GM18520 (cell line): ENCODE results near the gene STAC3.
A peak's percentile ranks its signal among the peaks of the same experiment; 100 is the strongest.
"Not testable (repeated sequence)": the region's sequence is repeated elsewhere in the genome, so short reads cannot be mapped to it uniquely, and the experiment has no call there.

Source experiments
- ATAC-seq: cut with Tn5 transposase; IDR thresholded peaks from one replicate; pipeline ENCODE4 v1.9.1; 2021; ENCODE audit not compliant: unreplicated experiment

STAC3 gene

GRCh38 chr12:57250956-57251355 is at the start of gene STAC3:
Gene STAC3, minus strand, starts transcription at chr12:57251187. Its CDS starts 1,551 bp downstream, at chr12:57249636.
- no peak for ATAC-seq

DNA sequence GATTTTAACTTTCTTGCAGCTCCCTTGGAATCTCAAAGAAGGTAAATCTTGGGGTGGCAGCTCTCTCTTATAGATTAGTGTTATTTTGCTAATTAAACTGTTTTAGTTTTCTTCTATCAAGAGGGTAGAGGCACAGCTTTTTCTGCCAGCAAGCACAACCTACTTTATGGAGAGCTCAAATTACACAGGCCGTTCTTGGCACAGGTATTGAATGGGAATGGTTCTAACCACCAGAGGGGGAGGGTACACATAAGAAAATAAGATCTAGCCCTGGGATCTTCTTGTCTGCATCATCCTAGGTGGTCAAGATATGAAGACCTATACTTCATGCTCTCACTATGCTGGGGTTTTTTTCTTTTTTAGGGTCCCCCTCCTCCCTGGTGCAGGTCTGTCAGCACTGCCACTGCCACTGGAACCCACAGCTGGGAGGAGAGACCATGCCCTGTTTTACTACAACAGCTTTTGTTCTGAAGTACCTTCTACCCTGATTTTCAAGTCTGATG is 48.6 kb upstream of the STAC3 start:
- ATAC-seq, result no peak

DNA sequence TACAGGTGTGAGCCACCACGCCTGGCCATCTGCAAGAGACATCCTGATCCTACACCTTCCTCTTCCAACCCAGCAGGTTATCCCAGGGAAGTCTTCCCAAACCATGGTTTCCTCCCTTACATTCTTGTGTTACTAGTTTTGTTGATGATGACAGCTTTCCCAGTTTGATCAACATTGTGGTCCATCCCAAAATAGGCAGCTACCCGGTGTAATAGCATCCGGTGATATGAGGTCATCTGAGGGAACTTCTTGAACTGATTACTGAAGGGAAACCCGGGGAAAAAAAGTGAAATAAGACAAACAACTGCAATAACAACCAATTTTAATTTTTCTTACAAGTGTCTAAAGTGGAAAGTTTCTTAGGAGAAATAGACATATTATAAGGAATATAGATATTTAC is 45.3 kb upstream of the STAC3 start:
- ATAC-seq, result no peak

- ATAC-seq, result not testable (repeated sequence)
Observed at GRCh38 chr12:57282073-57282472, 31.1 kb upstream of the STAC3 start.

DNA sequence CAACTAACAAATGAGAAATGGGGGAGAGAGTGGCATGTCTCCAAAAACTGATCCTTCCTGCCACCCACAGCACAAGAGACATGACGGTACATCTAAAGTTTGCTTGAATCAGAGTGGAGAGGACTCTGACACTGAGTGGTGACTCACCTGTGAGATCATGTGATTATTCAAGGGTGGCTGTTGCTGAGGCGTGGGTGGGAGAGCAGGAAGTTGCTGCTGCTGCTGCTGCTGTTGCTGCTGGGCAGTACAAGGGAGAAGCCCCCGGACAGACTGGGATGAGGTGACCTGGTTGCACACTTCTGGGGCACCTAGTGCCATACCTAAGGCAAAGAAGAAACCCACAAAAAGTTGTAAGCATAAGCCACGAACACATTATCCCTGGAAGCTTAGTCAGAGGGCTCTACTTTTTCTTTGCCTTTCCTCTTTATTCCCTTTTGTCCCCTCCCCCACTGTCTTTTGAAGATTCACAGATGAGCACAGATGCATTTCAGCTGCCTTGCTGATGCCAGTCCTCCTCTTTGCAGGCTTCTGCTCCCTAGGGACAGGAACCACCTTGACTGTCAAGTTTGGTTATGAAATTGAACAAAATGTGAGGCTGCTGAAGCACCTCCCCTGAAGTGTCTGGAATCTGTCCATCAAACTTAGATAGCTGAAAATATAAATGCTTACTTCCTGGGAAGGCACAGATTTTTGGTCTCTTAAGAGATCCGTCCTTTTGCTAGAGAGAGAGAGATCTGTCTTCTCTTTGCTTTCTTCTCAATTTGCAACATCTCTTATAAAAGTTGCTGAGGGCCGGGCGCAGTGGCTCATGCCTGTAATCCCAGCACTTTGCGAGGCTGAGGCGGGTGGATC is 29.4 kb upstream of the STAC3 start:
- peak; percentile 80 for ATAC-seq

- ATAC-seq, result no peak
Observed at GRCh38 chr12:57278465-57279381, 27.7 kb upstream of the STAC3 start.

DNA sequence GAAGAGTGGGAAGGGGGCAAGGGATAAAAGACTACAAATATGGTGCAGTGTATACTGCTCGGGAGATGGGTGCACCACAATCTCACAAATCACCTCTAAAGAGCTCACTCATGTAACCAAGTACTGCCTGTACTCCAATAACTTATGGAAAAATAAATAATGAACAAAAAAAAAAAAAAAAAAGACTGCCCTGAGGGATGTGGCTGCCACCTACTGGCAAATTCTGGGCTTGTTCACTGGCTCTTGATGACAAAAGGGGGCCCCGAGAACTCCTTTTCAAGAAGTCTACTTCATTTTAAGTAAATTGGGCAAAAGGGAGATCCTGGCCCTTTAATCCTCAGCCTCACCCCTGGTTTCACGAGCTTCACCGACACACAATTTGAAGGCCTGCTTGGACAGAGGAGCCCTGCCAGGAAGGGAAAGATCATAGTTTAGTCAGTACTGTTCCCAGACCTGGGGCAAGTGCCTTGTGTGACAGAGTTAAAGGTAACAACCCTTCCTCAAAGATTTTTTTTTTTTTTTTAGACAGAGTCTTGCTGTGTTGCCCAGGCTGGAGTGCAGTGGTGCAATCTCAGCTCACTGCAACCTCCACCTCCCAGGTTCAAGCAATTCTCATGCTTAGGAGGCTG is 26.1 kb upstream of the STAC3 start:
- ATAC-seq, result no peak

GRCh38 chr12:57276233-57276632 is 25.2 kb upstream of the STAC3 start:
- ATAC-seq, result not testable (repeated sequence)

- no peak for ATAC-seq
Observed at GRCh38 chr12:57273516-57273915, 22.5 kb upstream of the STAC3 start.

DNA sequence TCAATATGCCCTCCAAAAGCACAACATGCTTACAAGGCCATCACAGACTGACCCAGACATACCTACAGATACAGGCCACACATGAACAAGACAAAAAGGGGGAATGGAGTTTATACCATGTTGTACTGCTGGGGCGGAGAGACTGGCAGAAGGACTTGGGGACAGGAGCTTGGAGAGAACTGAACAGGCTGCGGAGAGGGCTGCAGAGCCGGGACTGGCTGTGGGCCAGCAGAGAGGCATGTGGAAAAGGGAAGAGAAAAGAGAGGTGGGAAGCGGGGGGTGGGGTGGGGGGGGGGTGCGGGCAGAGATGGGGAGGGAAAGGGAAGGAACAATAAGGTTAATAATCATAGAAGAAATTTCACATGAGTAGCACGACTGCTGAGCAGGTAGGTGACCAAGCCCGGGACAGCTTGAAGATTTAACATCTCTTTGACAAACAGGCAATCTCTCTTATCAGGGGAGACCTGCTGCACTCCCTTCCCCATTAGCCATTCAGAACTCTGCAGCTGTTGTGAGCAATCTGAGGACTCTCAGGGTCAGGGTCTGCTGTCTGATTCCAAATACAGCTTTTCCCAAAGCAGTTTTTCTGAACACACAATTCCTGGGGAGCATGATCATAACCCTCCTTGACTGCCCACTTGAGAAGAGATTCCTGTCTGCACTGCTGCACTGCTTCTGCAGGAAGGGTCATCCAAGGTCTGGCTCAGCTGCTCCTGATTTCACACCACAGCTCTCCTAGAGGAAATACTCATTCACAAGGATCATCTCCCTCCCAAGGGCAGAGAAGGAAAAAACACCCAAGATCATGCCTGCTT is 21.6 kb upstream of the STAC3 start:
- no peak for ATAC-seq

DNA sequence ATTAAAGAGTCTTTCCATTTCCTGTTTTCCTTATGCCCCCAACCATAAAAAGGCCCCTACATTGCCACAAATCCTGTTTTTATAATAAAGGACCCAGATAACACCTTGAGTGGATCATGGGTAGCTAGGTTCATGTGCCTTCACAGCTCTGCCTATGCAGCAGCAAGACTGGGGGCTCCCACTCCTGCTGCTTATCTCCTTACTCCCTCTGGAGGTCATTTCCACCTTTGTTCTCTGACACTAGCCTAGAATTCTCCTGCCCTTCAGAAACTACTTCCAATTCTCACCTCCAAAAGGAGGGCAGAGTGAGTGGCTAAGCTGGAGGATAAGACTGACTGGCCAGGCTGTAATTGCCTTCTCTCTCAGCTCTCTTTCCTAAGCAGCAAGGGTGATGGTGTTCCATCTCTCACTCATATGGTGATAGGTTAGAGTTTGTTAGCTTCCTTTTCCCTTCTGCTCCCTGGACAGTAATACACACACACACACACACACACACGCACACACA is 20.0 kb upstream of the STAC3 start:
- ATAC-seq, result no peak

- no peak for ATAC-seq
Observed at GRCh38 chr12:57268264-57268663, 17.3 kb upstream of the STAC3 start.

DNA sequence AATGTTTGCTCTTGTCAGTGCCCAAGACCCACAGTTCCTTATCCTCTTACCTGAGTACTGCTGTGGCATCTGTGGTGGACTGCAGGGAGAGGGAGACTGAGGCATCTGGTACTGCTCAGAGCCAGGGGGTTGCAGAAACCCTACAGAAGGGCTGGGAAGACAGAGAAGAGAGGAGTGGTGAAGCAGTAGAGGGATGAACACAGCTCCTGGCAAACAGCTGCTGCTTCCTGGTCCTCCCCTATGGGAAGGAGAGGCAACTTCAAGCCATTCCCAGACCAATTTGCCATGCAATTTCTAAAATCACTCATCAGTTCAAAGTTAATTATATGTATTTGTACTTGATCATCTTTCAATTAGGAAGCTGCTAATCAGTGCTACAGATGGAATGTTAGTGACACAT is 15.7 kb upstream of the STAC3 start:
- no peak for ATAC-seq

DNA sequence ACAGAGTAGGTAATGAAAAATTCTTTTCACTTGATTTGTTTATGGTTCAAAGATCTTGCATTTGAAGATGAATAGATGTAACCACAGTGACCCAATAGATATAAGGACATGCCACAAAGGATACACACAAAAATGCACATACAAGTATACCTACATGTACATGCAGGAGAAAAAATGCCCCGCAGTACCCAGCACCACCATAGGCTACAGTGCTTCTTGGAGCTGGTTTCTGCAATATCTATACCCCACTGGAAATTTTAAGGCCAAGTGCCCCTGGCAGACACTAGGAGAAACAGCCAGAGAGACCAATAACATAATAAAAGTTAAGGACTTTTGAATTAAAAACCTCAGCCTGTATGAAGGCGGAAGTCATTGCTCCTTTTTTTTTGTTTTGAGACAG is 12.1 kb upstream of the STAC3 start:
- no peak for ATAC-seq

DNA sequence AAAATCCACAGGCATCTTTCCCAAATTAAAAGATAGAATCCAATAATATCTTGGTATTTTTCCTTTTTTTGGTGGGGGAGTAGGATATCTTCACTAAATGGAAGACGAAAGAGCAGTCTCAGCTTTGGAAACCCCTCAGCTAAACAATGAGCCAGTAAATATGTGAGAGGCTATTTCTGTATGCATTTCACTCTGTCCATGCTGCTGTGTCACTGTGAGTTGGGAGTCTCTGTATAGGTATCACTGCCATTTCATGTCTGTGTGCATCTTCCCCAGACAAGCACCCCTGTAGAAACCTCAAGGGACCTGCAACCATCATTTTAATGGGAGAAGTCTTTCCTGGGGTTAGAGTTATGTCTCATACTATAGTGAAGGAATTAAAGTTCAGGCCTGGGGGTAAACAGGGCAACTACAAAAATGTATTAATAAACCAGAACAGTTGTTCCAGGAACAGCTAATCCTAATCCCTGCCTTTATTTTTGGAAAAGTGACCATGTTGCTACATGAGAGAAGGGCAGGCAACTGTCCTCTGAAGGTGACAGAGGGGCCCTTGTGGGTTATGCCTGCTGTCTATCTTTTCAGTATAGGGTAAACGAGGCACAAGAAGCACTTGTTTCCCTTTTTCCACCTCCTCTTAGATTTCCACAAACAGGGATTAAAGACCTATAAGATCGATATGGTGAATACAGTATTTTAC is 11.3 kb upstream of the STAC3 start:
- no peak for ATAC-seq

DNA sequence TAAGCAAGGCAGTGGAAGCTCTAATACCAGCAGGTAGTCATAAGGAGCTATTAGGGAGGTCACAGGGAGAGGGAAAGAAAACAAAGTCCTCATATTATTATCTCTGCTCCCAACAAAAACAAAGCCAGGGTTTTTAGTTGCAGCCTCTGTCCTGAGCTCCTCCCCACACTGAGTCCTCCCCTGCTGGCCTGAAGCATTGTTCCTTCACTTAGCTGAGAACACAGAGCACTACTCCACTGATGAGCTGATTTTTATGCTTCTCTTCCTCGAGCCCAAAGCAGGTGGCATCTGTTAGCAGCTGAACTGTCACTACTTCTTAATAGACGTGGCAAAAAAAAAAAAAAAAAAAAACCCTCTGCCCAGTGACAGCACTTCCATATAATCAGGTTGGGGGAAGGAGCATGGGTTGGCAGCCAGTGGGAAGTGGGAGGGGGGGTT is 10.5 kb upstream of the STAC3 start:
- ATAC-seq, result no peak

DNA sequence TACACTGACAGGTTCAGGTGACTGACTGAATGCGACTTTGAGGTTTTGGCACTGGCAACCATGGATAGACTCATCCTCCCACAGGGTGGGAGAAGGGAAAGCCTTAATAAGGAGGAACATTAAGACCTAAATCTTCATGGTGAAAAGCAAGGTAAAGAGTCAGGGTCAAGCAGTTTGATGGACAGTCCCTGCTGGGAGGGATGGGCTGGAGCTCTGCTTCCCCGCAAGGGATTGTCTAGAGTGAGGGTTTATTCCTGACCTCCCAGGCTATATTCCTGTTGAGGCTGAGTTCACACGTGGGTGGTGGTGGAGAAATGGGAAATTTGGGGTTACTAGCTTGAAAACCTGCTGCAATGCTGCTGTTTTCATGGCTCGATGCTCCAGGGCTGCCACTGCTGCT is 9.4 kb upstream of the STAC3 start:
- no peak for ATAC-seq

DNA sequence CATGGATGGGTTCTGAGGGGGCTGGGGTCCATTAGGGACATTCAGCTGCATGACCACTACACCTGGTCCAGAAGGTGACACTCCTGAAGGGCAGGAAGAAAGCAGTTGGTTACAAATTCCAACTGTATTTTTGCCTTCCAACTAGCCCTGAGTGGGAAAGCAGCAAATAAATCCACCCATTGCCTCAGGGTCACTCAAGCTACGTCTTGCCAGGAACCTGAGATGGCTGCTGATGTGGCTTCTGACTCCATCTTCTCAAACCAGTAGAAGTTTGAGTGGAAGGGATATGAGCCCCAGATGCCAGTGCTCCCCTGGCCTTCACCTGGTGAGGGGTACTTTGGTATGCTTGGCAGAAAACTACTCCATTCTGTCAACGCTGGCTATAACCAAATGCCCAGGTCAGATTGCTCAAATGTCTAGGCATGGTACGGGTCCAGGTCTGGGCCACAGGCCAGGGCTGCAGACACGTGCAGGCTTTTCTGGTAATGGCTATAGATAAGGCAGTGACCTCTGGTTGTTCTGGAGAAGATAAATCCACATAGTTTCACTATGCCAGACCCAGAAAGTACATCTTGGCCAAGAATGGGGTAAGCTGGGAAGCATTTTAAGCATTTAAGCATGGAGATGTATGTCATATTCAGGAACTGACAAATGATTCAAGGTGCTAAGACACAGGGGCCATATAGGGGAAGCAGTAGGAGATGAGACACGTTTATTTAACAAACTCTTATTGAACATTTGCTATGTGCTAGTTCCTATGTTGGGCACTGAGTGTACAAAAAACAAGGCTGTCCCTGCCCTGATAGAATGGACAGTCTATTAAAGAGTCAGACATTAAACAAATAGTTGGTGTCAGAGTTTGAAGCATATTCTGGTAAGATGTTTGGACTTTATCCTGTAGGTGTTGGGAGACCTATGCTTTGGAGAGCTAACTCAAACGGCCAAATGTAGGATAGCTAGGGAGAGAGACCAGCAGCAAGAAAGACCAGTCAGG is 8.3 kb upstream of the STAC3 start:
- no peak for ATAC-seq
